Fibroblast of lung (primary cell): ENCODE results near the gene CYP26B1. TPM values are rescaled to one million over a fixed set of nuclear protein-coding genes. Genes with fewer than 3 reads are reported as not detected.
A peak's percentile ranks its signal among the peaks of the same experiment; 100 is the strongest.

ENCODE experiments used
- DNase-seq, 2 donors: peaks; one replicate each; pipeline versions ENCODE4 v3.0.0 to v3.0.0-alpha.2; 2010; ENCODE audit warnings: low read depth in 2 of 2
- H2AFZ ChIP-seq: 2 replicates; pipeline ENCODE4 v1.5.1; 2012; ENCODE audit warnings: low read length, control low read depth, inconsistent platforms
- H3K27ac ChIP-seq: 2 replicates; pipeline ENCODE4 v1.5.1; 2011; ENCODE audit warnings: low read length, control low read depth; ENCODE audit not compliant: insufficient read depth
- H3K27me3 ChIP-seq: 2 replicates; pipeline ENCODE4 v1.5.1; 2011; ENCODE audit warnings: mild to moderate bottlenecking, low read length; ENCODE audit not compliant: control insufficient read depth, insufficient read depth
- H3K36me3 ChIP-seq: 2 replicates; pipeline ENCODE4 v1.5.1; 2011; ENCODE audit warnings: low read length; ENCODE audit not compliant: control insufficient read depth, insufficient read depth
- H3K4me1 ChIP-seq: 2 replicates; pipeline ENCODE4 v1.5.1; 2011; ENCODE audit warnings: low read length; ENCODE audit not compliant: control insufficient read depth, insufficient read depth; ENCODE audit errors: extremely low read depth
- H3K4me2 ChIP-seq: 2 replicates; pipeline ENCODE4 v1.5.1; 2011; ENCODE audit warnings: low read length, control low read depth; ENCODE audit not compliant: insufficient read depth; ENCODE audit errors: extremely low read depth
- H3K4me3 ChIP-seq, 4 experiments: fragments of 200-600 bp in 1 of 4; sonication (generic) in 1 of 4; replicated peaks in 1 of 4; 2 replicates each; pipeline ENCODE4 v1.5.1; 2011 to 2016; ENCODE audit warnings: low read length in 4 of 4, low read depth in 3 of 4, mild to moderate bottlenecking in 3 of 4, control low read depth in 2 of 4, inconsistent platforms in 1 of 4, mixed read lengths in 1 of 4; ENCODE audit not compliant: insufficient read depth in 1 of 4; ENCODE audit errors: control extremely low read depth in 1 of 4
- H3K79me2 ChIP-seq: 2 replicates; pipeline ENCODE4 v1.5.1; 2012; ENCODE audit warnings: mild to moderate bottlenecking, low read length, inconsistent platforms; ENCODE audit not compliant: control insufficient read depth, insufficient read depth
- H3K9ac ChIP-seq: 2 replicates; pipeline ENCODE4 v1.5.1; 2011; ENCODE audit warnings: mild to moderate bottlenecking, low read length, control low read depth; ENCODE audit not compliant: insufficient read depth
- H3K9me3 ChIP-seq: 2 replicates; pipeline ENCODE4 v1.5.1; 2012; ENCODE audit warnings: low read depth, low read length; ENCODE audit not compliant: control insufficient read depth, insufficient read depth
- H4K20me1 ChIP-seq: 2 replicates; pipeline ENCODE4 v1.5.1; 2011; ENCODE audit warnings: low read length; ENCODE audit not compliant: control insufficient read depth, insufficient read depth; ENCODE audit errors: extremely low read depth
- CTCF ChIP-seq, 2 donors: IDR thresholded peaks in 1 of 2; conservative IDR thresholded peaks in 1 of 2; 1 replicate in 1 of 2; 2 replicates in 1 of 2; pipeline ENCODE4 v1.5.1; 2011 to 2012; ENCODE audit warnings: low read length in 2 of 2, control low read depth in 1 of 2, inconsistent platforms in 1 of 2, low read depth in 1 of 2, mild to moderate bottlenecking in 1 of 2
- EZH2 ChIP-seq: IDR thresholded peaks from 2 replicates; pipeline ENCODE4 v1.5.1; 2012; ENCODE audit warnings: low read length, control low read depth, mild to moderate bottlenecking; ENCODE audit errors: missing control alignments
- polyA plus RNA-seq, 2 donors: library from polyadenylated mRNA; depleted of rRNA in 1 of 2; stranded (reverse) in 1 of 2; unstranded in 1 of 2; fragments of >200 nt; gene quantifications; 2 replicates each; pipeline ENCODE4 v1.2.1, GENCODE V29; 2011 to 2012; ENCODE audit warnings: missing spikeins in 1 of 2
- total RNA-seq: library from RNA; depleted of rRNA; stranded (reverse); fragments of >200 nt; gene quantifications from 2 replicates; pipeline ENCODE4 v1.2.1, GENCODE V29; 2014

CYP26B1 gene
- total and polyA plus RNA-seq, 2 donors (not counting 1 experiment from before 2014, with no cell fraction given) = 0.09 to 0.17 TPM

- H2AFZ ChIP-seq = no peak overlapping the region
- TF ChIP-seq CTCF (conservative IDR thresholded peaks at IDR 0.05 in 1 of 2, IDR thresholded peaks at IDR 0.05 in 1 of 2; ENCODE audit: low read depth in 1 of 2, low read length in 2 of 2) (no peak), EZH2 (no peak)
- DNase-seq = no peak
Measured at GRCh38 chr2:72126186-72127100, 21.2 kb downstream of the CYP26B1 start.

GRCh38 chr2:72124376-72124775 is 23.3 kb downstream of the CYP26B1 start:
- TF ChIP-seq EZH2 (no peak), CTCF (conservative IDR thresholded peaks at IDR 0.05 in 1 of 2, IDR thresholded peaks at IDR 0.05 in 1 of 2; ENCODE audit: low read depth in 1 of 2, low read length in 2 of 2) (no peak)
- Histone ChIP-seq H3K27ac (no peak overlapping the region), H3K79me2 (no peaks in the 10 kb centered on the region), H4K20me1 (no peaks in the 10 kb centered on the region), H3K4me3 (no peak overlapping the region), H3K27me3 (peaks cover 3% of the 10 kb centered on the region), H3K9me3 (no peaks in the 10 kb centered on the region), H2AFZ (no peak overlapping the region), H3K4me2 (no peak overlapping the region), H3K4me1 (no peaks in the 10 kb centered on the region), H3K9ac (no peak overlapping the region), H3K36me3 (no peaks in the 10 kb centered on the region)
- DNase-seq = peak in 1 of 2 donors; percentile 27

More at GRCh38 chr2:72126186-72127100, 21.2 kb downstream of the CYP26B1 start:
- Histone ChIP-seq H3K79me2 (no peaks in the 10 kb centered on the region), H3K4me1 (no peaks in the 10 kb centered on the region), H3K9me3 (no peaks in the 10 kb centered on the region), H3K36me3 (no peaks in the 10 kb centered on the region), H3K4me2 (no peak overlapping the region), H3K27me3 (peaks cover 3% of the 10 kb centered on the region), H4K20me1 (no peaks in the 10 kb centered on the region), H3K27ac (no peak overlapping the region), H3K9ac (no peak overlapping the region), H3K4me3 (no peak overlapping the region)

GRCh38 chr2:72121153-72121552 is 26.5 kb downstream of the CYP26B1 start:
- H3K4me2 ChIP-seq = no peak overlapping the region

More at GRCh38 chr2:72121153-72121552, 26.5 kb downstream of the CYP26B1 start:
- Histone ChIP-seq H3K4me3 (no peak overlapping the region), H3K36me3 (no peaks in the 10 kb centered on the region), H3K27ac (no peak overlapping the region), H4K20me1 (no peaks in the 10 kb centered on the region), H3K27me3 (peaks cover 3% of the 10 kb centered on the region), H2AFZ (no peak overlapping the region), H3K4me1 (no peaks in the 10 kb centered on the region), H3K9ac (no peak overlapping the region), H3K9me3 (no peaks in the 10 kb centered on the region), H3K79me2 (no peaks in the 10 kb centered on the region)
- no peak for DNase-seq
- TF ChIP-seq EZH2 (no peak), CTCF (conservative IDR thresholded peaks at IDR 0.05 in 1 of 2, IDR thresholded peaks at IDR 0.05 in 1 of 2; ENCODE audit: low read depth in 1 of 2, low read length in 2 of 2) (no peak)
